Activated CD8-positive, alpha-beta T cell treated with anti-CD3 and anti-CD28 coated beads for 36 hours (primary cell): ENCODE results near the gene TRAPPC12. TPM values are rescaled to one million over a fixed set of nuclear protein-coding genes. Genes with fewer than 3 reads are reported as not detected.

Experiments
- ATAC-seq: fragments of 200-7000 bp; cut with Tn5 transposase; one replicate; pipeline ENCODE4 v1.10.0; 2021; ENCODE audit warnings: mild to moderate bottlenecking, moderate library complexity
- CTCF ChIA-PET: fragments of 350-600 bp; sonication (Branson Sonifier 250); formaldehyde crosslinking; loops from one replicate; lab custom pipeline; 2021; ENCODE audit warnings: antibody characterized with exemption; lab: Charles Lee
- POLR2A ChIA-PET: fragments of 350-600 bp; sonication (Branson Sonifier 250); formaldehyde crosslinking; loops from one replicate; lab custom pipeline; 2021; ENCODE audit warnings: antibody characterized with exemption; lab: Charles Lee
- DNase-seq: peaks from one replicate; pipeline ENCODE4 v3.0.0-alpha.2; 2020
- H3K27ac Mint-ChIP-seq: one replicate; pipeline ENCODE4 v1.8.0; 2021; ENCODE audit warnings: mild to moderate bottlenecking, mixed read lengths
- H3K27me3 Mint-ChIP-seq: one replicate; pipeline ENCODE4 v1.8.0; 2021; ENCODE audit warnings: mixed read lengths
- H3K36me3 Mint-ChIP-seq: one replicate; pipeline ENCODE4 v1.8.0; 2021; ENCODE audit warnings: low read depth, mixed read lengths
- H3K4me1 Mint-ChIP-seq: one replicate; pipeline ENCODE4 v1.8.0; 2021; ENCODE audit warnings: low read depth, mixed read lengths
- H3K4me3 Mint-ChIP-seq: one replicate; pipeline ENCODE4 v1.8.0; 2021; ENCODE audit warnings: mild to moderate bottlenecking, moderate library complexity, mixed read lengths
- H3K9me3 Mint-ChIP-seq: one replicate; pipeline ENCODE4 v1.8.0; 2021; ENCODE audit warnings: mixed read lengths
- intact Hi-C: fragments of 100-400 bp; cut with micrococcal nuclease; formaldehyde crosslinking; loops from one replicate; pipeline ENCODE4 v1.10.0; 2022
- total RNA-seq, 2 experiments: library from RNA; stranded (reverse); gene quantifications; one replicate each; pipeline ENCODE4 v1.2.3, GENCODE V29; 2021
- TF ChIP-seq, protein P1 (sequence below): fragments of 200-600 bp; IDR thresholded peaks from one replicate; pipeline ENCODE4 v1.8.0; 2022; ENCODE audit warnings: antibody characterized with exemption, mild to moderate bottlenecking

Gene TRAPPC12
- total RNA-seq, 2 experiments from 2014 or later: 52.9 to 65.3 TPM

DNA sequence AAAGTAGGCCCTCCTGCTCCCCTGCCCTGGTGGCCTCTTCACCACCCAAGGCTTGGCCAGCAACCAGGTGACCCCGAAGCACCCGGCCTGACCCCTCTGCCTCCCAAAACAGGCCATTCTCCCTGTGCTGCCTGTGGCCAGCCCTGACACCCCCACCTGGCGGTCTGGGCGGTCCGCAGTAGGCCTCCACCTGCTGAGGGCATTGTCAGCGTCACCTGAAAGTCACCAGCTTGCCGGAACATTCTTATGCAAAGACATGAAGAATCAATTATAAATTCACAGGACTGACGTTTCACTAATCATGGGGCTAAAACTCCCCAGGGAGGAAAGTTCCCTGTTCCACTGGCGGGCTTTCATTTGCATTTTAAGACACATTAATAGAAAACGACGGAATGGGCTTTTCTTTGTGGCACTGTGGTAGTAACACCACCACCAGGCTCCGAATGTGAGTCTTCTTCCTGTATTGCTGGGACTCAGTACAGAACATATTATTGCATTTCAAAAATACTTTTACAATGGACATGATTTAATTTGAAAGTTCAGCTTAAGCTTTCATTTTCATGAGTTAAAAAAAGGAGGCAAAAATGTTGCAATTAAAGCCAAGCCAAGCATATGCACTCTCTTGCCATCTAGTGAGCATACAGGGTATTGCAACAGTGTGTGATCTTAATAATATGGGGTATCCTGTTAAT lies 82.5 kb downstream of the TRAPPC12 start:
- H3K4me3 Mint-ChIP-seq: no peak overlapping the region
- POLR2A ChIA-PET: no interaction called here

GRCh38 chr2:3462493-3463104 lies 83.1 kb downstream of the TRAPPC12 start:
- CTCF ChIA-PET: interaction anchor here (0.7 to 4.3 kb wide), 12 partner anchors 8 to 262 kb away, joined by 3 to 34 read pairs (median 5); partner anchors contain the start of gene TRAPPC12
- no peaks in the 10 kb centered on the region for H3K9me3 Mint-ChIP-seq
- POLR2A ChIA-PET: no interaction called here
- intact Hi-C loops: no loop called here
- no peak overlapping the region for H3K4me3 Mint-ChIP-seq
- ATAC-seq (peak; percentile 14), DNase-seq (no peak)
- H3K4me1 Mint-ChIP-seq: peaks cover 11% of the 10 kb centered on the region
- H3K36me3 Mint-ChIP-seq: peaks cover 4% of the 10 kb centered on the region
- no peak overlapping the region for H3K27ac Mint-ChIP-seq
- no peaks in the 10 kb centered on the region for H3K27me3 Mint-ChIP-seq
- TF ChIP-seq, protein P1, sequence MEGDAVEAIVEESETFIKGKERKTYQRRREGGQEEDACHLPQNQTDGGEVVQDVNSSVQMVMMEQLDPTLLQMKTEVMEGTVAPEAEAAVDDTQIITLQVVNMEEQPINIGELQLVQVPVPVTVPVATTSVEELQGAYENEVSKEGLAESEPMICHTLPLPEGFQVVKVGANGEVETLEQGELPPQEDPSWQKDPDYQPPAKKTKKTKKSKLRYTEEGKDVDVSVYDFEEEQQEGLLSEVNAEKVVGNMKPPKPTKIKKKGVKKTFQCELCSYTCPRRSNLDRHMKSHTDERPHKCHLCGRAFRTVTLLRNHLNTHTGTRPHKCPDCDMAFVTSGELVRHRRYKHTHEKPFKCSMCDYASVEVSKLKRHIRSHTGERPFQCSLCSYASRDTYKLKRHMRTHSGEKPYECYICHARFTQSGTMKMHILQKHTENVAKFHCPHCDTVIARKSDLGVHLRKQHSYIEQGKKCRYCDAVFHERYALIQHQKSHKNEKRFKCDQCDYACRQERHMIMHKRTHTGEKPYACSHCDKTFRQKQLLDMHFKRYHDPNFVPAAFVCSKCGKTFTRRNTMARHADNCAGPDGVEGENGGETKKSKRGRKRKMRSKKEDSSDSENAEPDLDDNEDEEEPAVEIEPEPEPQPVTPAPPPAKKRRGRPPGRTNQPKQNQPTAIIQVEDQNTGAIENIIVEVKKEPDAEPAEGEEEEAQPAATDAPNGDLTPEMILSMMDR: peak; percentile 23

More for the DNA sequence above, 82.5 kb downstream of the TRAPPC12 start:
- Mint-ChIP-seq H3K27ac (peak overlapping the region; percentile 74), H3K4me1 (peaks cover 11% of the 10 kb centered on the region), H3K9me3 (no peaks in the 10 kb centered on the region), H3K36me3 (peaks cover 5% of the 10 kb centered on the region), H3K27me3 (no peaks in the 10 kb centered on the region)
- CTCF ChIA-PET: interaction anchor here (0.6 to 4.3 kb wide), 18 partner anchors 9 to 190 kb away, joined by 3 to 34 read pairs (median 5); partner anchors contain the start of gene TRAPPC12
- DNase-seq (peak; percentile 58), ATAC-seq (peak; percentile 94)
- TF ChIP-seq, protein P1: peak; percentile 92
- intact Hi-C loops: no loop called here

DNA sequence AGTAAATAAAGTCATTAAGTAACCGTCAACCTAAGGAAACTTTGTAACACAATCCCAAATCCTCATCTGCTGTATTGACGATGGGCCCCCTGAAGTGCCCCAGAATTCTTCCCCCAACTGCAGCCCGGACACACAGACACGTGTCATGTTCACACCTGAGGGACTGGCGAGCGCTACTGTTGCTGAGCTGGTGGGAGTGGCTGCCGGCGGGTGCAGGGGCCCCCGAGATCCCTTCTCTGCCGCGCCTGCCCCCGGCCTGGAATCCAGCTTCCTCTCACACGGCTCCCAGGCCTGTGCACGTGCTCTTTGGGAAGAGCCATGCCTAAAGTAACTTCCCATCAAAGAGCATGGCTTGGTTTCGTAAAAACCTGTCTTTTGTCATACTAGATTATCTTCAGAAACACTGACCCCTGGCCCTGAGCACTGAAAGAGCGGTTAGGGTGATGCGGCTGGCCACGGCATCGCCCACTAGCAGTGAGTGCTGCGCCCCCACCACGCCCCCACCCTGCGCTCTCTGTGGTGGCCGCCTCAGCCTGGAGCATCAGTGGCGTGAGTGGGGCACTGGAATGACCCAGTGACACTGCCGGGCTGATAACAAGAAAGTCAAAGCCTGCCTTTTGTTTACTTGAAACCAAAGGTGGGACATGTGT lies 83.8 kb downstream of the TRAPPC12 start:
- no peak for ATAC-seq
- no peak for DNase-seq
- Mint-ChIP-seq H3K36me3 (peaks cover 3% of the 10 kb centered on the region), H3K9me3 (no peaks in the 10 kb centered on the region), H3K27ac (no peak overlapping the region), H3K4me3 (no peak overlapping the region), H3K27me3 (no peaks in the 10 kb centered on the region), H3K4me1 (peaks cover 11% of the 10 kb centered on the region)
- TF ChIP-seq, protein P1: no peak
- intact Hi-C loops: no loop called here
- CTCF ChIA-PET: interaction anchor here (0.7 to 4.3 kb wide), 5 partner anchors 10 to 263 kb away, joined by 3 to 34 read pairs (median 10); no protein-coding TSS in a partner anchor
- POLR2A ChIA-PET: interaction anchor here (0.6 kb wide), 1 partner anchor 17 kb away, joined by 3 read pairs; no protein-coding TSS in a partner anchor

DNA sequence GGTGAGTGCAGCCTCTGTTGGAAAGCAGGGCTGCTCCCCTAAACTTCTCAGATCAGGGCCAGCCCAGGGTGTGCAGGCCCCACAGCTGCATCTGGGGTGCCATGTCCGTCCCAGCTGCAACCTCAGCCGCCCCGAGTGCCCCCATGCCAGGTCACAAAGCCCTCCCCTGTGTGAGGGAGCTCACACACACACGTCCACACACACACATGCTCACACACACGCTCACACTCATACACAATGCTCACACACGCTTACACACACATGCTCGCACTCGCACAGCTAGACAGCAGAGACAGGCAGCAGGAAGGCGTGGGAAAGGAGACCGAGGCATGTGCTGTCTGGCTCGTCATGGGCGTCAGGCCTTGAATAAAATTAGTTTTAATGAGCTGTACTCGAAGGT lies 84.5 kb downstream of the TRAPPC12 start:
- H3K36me3 Mint-ChIP-seq: no peaks in the 10 kb centered on the region
- intact Hi-C loops: no loop called here
- no peak for ATAC-seq
- H3K27me3 Mint-ChIP-seq: no peaks in the 10 kb centered on the region
- ChIA-PET POLR2A (interaction anchor here (0.6 kb wide), 1 partner anchor 16 kb away, joined by 3 read pairs; no protein-coding TSS in a partner anchor), CTCF (interaction anchor here (4.3 kb wide), 1 partner anchor 41 kb away, joined by 34 read pairs; no protein-coding TSS in a partner anchor)
- no peaks in the 10 kb centered on the region for H3K9me3 Mint-ChIP-seq
- no peak overlapping the region for H3K4me3 Mint-ChIP-seq
- no peak overlapping the region for H3K27ac Mint-ChIP-seq
- DNase-seq: no peak
- TF ChIP-seq, protein P1: no peak
- peaks cover 11% of the 10 kb centered on the region for H3K4me1 Mint-ChIP-seq
